CD1c-positive myeloid dendritic cell (primary cell): ENCODE results near the gene JAG2.

Experiments
- DNase-seq: peaks from one replicate; pipeline ENCODE4 v3.0.0-alpha.2; 2016; ENCODE audit errors: extremely low spot score

The JAG2 gene

GRCh38 chr14:105151084-105151837 lies 17.3 kb downstream of the JAG2 start:
- DNase-seq, result no peak

DNA sequence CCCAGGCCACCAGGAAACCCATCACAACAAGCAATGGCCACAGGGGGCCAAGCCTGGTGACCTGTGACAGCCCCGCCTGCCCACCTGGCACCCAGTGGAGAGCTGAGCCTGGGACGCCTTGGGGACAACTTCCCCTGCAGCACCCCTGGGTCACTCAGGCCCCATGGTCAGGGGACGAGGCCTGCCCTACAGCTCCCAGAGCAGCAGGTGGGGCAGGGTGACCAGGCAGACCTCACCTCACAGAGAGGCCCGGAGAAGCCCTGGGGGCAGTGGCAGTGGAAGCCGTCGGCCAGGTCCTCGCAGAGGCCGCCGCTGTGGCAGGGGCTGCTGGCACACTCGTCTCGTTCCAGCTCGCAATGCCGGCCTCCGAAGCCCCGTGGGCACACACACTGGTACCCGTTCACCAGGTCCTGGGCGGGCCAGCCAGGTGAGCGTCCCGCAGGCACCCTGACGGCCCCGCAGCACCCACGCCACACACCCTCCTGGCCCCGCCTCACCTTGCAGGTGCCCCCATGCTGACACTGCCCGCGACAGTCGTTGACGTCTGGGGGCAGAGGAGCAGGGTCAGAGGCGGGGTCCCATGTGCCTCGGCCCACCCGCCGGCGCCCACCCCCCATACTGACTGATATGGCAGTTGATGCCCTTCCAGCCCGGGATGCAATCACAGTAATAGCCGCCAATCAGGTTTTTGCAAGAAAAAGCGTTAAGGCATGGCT lies 18.1 kb downstream of the JAG2 start:
- no peak for DNase-seq

DNA sequence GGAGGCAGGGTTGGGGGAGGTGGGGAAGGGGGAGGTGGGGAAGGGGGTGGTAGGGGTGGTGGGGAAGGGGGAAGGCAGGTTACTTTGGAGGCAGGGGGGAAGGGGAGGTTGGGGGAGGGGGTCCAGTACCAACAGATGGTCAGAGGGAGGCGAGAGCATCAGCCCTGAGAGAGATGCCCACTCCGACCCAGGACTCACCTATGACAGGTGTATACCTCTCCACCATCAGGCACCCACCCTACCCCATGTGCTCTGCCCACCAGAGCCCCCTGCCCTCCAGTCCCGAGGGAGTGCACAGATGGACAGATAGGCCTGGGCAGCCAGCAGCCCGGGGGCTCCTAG lies 18.6 kb downstream of the JAG2 start:
- no peak for DNase-seq

- DNase-seq, result no peak
Measured at GRCh38 chr14:105149146-105149781, 19.3 kb downstream of the JAG2 start.

GRCh38 chr14:105148604-105149145 lies 19.9 kb downstream of the JAG2 start:
- DNase-seq, result no peak

DNA sequence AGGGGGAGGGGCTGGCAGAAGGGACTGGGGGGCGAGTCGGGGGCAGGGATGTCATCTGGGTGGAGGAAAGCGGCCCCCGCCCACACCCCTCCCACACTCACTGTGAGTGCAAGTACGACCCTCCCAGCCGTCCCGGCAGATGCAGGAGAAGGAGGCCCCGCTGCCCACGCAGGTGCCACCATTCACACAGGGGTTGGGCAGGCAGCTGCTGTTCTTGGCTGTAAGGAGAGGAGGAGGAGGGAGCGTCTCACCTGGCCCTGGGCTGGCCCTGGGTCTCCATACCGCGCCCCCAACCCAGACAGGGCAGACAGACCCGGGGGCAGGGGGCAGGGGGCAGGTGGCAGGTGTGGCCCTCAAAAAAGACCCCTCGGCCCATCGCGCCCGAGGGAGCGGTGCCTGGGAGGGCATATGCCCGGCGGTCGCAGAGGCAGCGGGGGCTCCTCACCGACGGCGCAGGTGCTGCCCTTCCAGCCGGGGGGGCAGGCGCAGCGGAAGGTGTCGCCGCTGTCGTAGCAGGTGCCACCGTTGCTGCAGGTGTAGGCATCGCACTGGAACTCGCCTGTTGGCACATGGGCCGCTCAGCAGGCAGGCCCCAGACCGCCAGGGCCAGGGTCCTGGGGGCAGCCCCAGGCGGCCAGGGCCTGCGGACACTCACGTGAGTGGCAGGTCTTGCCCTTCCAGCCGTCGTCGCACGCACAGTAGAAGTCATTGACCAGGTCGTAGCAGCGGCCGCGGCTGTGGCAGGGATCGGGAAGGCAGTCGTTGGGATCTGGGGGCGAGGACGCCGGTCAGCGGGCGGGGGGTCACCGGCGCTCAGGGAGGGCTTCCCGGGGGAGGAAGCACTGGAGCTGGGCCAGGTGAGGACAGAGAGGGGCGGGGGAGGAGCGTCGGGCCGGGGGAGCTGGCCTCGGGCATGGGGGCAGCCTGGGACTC lies 20.6 kb downstream of the JAG2 start:
- no peak for DNase-seq

- DNase-seq, result no peak
Measured at GRCh38 chr14:105146976-105147635, 21.5 kb downstream of the JAG2 start.

GRCh38 chr14:105146181-105146975 lies 22.2 kb downstream of the JAG2 start:
- DNase-seq, result no peak

GRCh38 chr14:105145381-105146180 lies 23.0 kb downstream of the JAG2 start:
- no peak for DNase-seq

- no peak for DNase-seq
Measured at GRCh38 chr14:105144666-105145380, 23.8 kb downstream of the JAG2 start.

DNA sequence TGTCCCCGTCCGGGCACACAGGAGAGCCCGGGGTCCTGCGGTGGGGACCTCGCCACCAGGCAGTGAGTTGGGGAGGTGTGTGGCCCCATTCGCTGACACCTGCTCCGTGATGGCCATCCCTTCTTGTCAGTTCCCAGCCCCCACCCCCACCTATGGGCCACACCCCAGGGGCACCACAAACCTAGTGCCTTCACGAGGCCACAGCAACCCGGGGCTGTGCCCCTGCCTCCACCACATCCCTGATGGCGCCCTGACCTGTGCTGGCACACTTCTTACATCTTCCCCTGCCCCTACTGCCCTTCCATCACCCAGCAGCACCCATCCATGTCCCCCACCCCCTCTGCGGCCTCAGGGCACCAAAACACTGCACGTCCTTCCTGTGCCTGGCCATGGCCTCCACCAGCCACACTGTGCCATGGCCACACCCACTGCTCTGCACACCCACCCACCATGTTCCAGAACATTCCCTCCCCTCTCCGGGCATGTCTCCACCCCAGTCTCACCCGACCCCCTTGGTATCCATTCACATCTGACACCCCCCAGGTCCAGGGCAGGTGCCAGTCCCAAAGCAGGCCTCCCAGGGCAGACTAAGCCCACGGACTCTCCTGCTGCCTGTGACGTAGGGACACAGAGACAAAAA lies 24.4 kb downstream of the JAG2 start:
- DNase-seq, result no peak

GRCh38 chr14:105143451-105144025 lies 25.0 kb downstream of the JAG2 start:
- no peak for DNase-seq

- DNase-seq, result no peak
Measured at GRCh38 chr14:105142651-105143450, 25.7 kb downstream of the JAG2 start.

DNA sequence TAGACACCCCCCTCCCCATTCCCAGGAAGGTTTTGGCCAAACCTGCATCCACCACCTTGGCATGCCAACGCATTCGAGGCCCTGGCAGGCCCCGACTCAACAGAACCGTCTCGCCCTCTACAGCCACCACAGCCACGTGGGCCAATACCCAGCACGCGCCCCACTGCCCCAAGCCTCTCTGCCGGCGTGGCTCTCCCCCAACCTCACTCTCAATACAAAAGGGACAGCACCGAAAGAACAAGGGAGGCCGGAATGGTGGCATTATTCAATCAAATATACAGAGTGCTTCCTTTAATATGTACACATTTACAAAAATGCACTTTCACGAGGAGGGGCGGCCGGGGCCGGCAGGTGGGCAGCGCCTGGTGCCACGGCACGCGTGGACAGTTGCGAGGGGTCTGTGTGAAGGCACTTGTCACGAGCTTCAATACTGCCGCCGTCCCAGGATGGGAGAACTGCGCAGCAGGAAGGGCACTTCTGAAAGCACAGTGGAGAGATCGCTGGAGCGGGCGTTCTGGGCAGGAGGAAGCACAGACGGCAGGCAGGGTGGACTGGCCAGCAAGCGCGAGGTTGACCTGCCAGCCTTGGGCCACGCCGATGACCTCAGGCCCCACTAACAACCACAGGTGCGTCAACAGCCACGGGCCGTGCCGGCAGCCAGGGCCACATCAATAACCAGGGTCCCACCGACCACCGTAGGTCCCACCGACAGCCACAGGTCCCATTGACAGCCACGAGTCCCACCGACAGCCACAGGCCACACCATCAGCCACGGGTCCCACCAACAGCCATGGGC lies 26.9 kb downstream of the JAG2 start:
- no peak for DNase-seq

- DNase-seq, result no peak
Measured at GRCh38 chr14:105141026-105141425, 27.6 kb downstream of the JAG2 start.

DNA sequence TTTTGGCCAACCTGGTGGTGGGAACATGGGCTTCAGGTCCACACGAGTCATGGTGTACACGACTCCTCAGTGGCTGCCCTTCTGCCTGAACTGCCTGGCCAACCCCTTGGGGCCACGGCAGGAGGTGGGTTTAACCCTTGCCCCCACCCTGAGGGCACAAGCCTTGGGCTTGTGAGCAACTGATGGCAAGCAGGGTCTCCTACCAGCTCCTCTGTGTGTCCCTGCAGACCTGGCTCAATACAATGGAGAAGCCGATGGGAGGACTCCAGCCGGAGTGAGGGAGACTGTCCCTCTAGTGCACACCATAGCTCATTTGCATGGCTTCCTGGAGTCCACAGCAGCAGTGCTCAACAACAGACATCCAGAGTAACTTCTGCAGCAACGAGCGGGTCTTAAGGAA lies 28.0 kb downstream of the JAG2 start:
- DNase-seq, result no peak
